Choroid plexus epithelial cell (primary cell): Measurements from ENCODE around the gene STRIP2.

ENCODE experiments used
- DNase-seq: peaks from one replicate; pipeline ENCODE4 v3.0.0-alpha.2; 2010; ENCODE audit warnings: low read depth
- H3K4me3 ChIP-seq: 2 replicates; pipeline ENCODE4 v1.5.1; 2011; ENCODE audit warnings: low read depth, mild to moderate bottlenecking, control low read depth, low read length, moderate library complexity
- CTCF ChIP-seq: conservative IDR thresholded peaks from 2 replicates; pipeline ENCODE4 v1.5.1; 2011; ENCODE audit warnings: low read depth, mild to moderate bottlenecking, control low read depth, inconsistent platforms, low read length, moderate library complexity

Gene STRIP2

DNA sequence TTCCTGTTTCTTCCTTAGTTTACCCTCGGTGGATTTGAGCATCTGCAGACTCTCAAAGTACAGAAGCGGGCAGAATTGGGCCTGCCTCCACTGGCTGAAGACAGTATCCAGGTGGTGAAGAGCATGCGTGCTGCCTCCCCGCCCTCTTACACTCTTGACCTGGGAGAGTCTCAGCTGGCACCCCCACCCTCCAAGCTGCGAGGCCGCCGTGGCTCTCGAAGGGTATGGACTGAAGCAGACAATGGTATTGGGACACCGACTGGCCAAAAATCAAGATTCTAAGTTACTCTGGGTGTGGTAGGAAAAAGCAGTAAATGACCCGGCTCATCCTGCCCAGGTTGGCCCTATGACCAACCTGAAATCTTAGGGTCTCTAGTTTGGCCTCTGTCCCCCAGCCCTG lies 22.2 kb downstream of the STRIP2 start:
- H3K4me3 ChIP-seq: no peak overlapping the region
- DNase-seq: no peak
- no peak for TF ChIP-seq CTCF

GRCh38 chr7:129457101-129457500 lies 22.9 kb downstream of the STRIP2 start:
- H3K4me3 ChIP-seq: no peak overlapping the region
- no peak for TF ChIP-seq CTCF
- DNase-seq: no peak

DNA sequence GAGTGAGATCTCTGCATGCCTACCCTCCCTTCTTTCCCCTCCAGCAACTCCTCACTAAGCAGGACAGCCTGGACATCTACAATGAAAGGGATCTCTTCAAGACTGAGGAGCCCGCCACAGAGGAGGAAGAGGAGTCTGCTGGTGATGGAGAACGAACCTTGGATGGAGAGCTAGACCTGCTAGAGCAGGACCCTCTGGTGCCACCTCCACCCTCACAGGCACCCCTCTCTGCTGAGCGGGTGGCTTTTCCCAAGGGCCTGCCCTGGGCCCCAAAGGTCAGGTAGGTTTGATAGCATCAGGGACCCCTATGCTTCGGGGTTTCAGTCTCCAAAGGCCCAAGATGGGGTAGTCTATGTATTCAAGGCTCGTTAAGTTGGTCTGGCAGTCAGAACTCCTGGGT lies 23.9 kb downstream of the STRIP2 start:
- no peak for TF ChIP-seq CTCF

GRCh38 chr7:129461809-129462208 lies 27.6 kb downstream of the STRIP2 start:
- no peak overlapping the region for H3K4me3 ChIP-seq
- DNase-seq: no peak
- TF ChIP-seq CTCF: no peak

More for the DNA sequence above, 23.9 kb downstream of the STRIP2 start:
- DNase-seq: no peak
- no peak overlapping the region for H3K4me3 ChIP-seq

- no peak for DNase-seq
- no peak overlapping the region for H3K4me3 ChIP-seq
- TF ChIP-seq CTCF: no peak
Observed at GRCh38 chr7:129462420-129462819, 28.2 kb downstream of the STRIP2 start.

- no peak for TF ChIP-seq CTCF
- no peak overlapping the region for H3K4me3 ChIP-seq
- DNase-seq: no peak
Observed at GRCh38 chr7:129464194-129464593, 30.0 kb downstream of the STRIP2 start.

DNA sequence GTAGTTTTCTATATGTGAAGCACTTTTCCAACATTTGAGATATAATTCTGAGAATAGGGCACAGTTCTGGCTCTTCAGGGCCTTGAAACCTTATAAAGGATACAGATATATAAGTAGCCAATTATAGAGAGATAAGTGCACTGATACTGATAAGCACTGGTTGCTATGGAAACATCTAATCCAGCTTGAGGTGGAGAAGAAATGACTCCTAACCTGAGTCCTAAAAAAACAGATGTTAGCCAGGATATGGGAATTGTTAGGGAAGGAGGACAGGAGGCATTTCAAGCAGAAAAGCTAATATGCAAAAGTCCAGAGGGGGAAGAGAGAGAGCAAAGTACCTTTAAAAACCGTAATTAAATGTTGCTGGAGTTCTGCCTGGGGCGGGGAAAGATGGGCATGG lies 30.8 kb downstream of the STRIP2 start:
- TF ChIP-seq CTCF: no peak
- no peak overlapping the region for H3K4me3 ChIP-seq
- no peak for DNase-seq
